Transverse colon (tissue), 4 donors: ENCODE data around the gene LIMCH1. TPM values are rescaled to one million over a fixed set of nuclear protein-coding genes. Genes with fewer than 3 reads are reported as not detected.

Source experiments
- DNase-seq: peaks from one replicate; pipeline ENCODE4 v3.0.0-alpha.2; 2019
- H3K27ac ChIP-seq, 4 donors: fragments of 200-600 bp; sonication (generic); 2 replicates each; pipeline ENCODE4 v1.5.1; 2016 to 2018; ENCODE audit warnings: inconsistent platforms in 4 of 4
- H3K27me3 ChIP-seq: fragments of 200-600 bp; sonication (generic); 2 replicates; pipeline ENCODE4 v1.5.1; 2017; ENCODE audit warnings: inconsistent platforms
- H3K36me3 ChIP-seq, 4 donors: fragments of 200-600 bp; sonication (generic); 2 replicates each; pipeline ENCODE4 v1.5.1; 2017 to 2019; ENCODE audit warnings: inconsistent platforms in 4 of 4
- H3K4me1 ChIP-seq, 4 donors: fragments of 200-600 bp; sonication (generic); 2 replicates each; pipeline ENCODE4 v1.5.1; 2017 to 2020; ENCODE audit warnings: inconsistent platforms in 4 of 4
- H3K4me3 ChIP-seq, 4 donors: fragments of 200-600 bp; sonication (generic); 1 replicate in 1 of 4; 2 replicates in 3 of 4; pipeline versions ENCODE4 v1.5.1 to v1.6.1; 2017 to 2019; ENCODE audit warnings: inconsistent platforms in 4 of 4
- H3K9me3 ChIP-seq, 2 donors: fragments of 200-600 bp; sonication (generic); 2 replicates each; pipeline ENCODE4 v1.5.1; 2017 to 2019; ENCODE audit warnings: inconsistent platforms in 2 of 2
- CTCF ChIP-seq, 5 experiments: fragments of 200-600 bp in 3 of 5; fragments of 450-650 bp in 2 of 5; sonication (generic) in 3 of 5; IDR thresholded peaks; 1 replicate in 2 of 5; 2 replicates in 3 of 5; pipeline ENCODE4 v1.5.1; 2016 to 2017; ENCODE audit warnings: antibody characterized with exemption in 5 of 5, inconsistent platforms in 3 of 5, mild to moderate bottlenecking in 2 of 5, moderate library complexity in 1 of 5
- EP300 ChIP-seq: sonication (generic); formaldehyde crosslinking; IDR thresholded peaks from one replicate; pipeline ENCODE4 v1.6.1; 2017; ENCODE audit warnings: antibody characterized with exemption, low read depth
- POLR2A ChIP-seq: fragments of 450-650 bp; IDR thresholded peaks from one replicate; pipeline ENCODE4 v1.6.1; 2016; ENCODE audit warnings: antibody characterized with exemption, mild to moderate bottlenecking, moderate library complexity
- POLR2AphosphoS5 ChIP-seq, 3 donors: sonication (generic); formaldehyde crosslinking; IDR thresholded peaks; one replicate each; pipeline ENCODE4 v1.6.1; 2016; ENCODE audit warnings: antibody characterized with exemption in 3 of 3
- WGBS, 2 donors: methylation state at CpG; one replicate each; pipeline ENCODE4 v1.1.5; 2018; ENCODE audit warnings: low coverage in 1 of 2; 5-methylcytosine and 5-hydroxymethylcytosine counted together
- in situ Hi-C, 4 donors: fragments of 200-750 bp; cut with MboI; loops; one replicate each; pipeline versions ENCODE4 v1.15.0 to v1.15.1; 2017; ENCODE audit warnings: low sequenced_read_pairs in 3 of 4, low pct_ligation_motif_present in 1 of 4, low pct_unique_long_range_greater_than_20kb in 1 of 4
- intact Hi-C: fragments of 100-400 bp; cut with DNase I; formaldehyde crosslinking; loops from one replicate; pipeline ENCODE4 v1.15.1; 2023; ENCODE audit warnings: low total_unique reads
- total RNA-seq, 4 donors: library from RNA; depleted of rRNA; stranded (reverse); fragments of >200 nt; gene quantifications; one replicate each; pipeline ENCODE4 v1.1.0, GENCODE V29; 2016

LIMCH1 gene
- total RNA-seq, 4 donors from 2014 or later = 5.5 to 18.5 (median 9.7) TPM

GRCh38 chr4:41747230-41748055 lies 209.5 kb downstream of the LIMCH1 start:
- H3K9me3 ChIP-seq = no peaks in the 10 kb centered on the region
- H3K4me1 ChIP-seq = peaks cover 0 to 6% (median 2%) of the 10 kb centered on the region in 4 donors
- H3K27me3 ChIP-seq = peaks cover 98% of the 10 kb centered on the region
- 24 to 28% methylated on average over 9 to 48 of the region's 49 CpGs for WGBS, 2 donors
- no peak for DNase-seq
- H3K27ac ChIP-seq = no peak overlapping the region
- TF ChIP-seq POLR2A (no peak), EP300 (no peak), POLR2AphosphoS5 (IDR thresholded peaks at IDR 0.05) (no peak), CTCF (IDR thresholded peaks at IDR 0.05) (no peak)
- no peak overlapping the region for H3K4me3 ChIP-seq
- in situ Hi-C loops (no loop called here), intact Hi-C loops (no loop called here)
- H3K36me3 ChIP-seq = no peaks in the 10 kb centered on the region

- no peak for TF ChIP-seq POLR2A
- no peak for TF ChIP-seq EP300
- TF ChIP-seq POLR2AphosphoS5 (IDR thresholded peaks at IDR 0.05) = no peak
- TF ChIP-seq CTCF (IDR thresholded peaks at IDR 0.05) = no peak
- 15 to 17% methylated on average over 11 to 21 of the region's 21 CpGs for WGBS, 2 donors
- no peak overlapping the region for H3K4me3 ChIP-seq
- intact Hi-C loops = no loop called here
- no peak overlapping the region for H3K27ac ChIP-seq
- no peak for DNase-seq
- in situ Hi-C loops = no loop called here
- H3K36me3 ChIP-seq = no peaks in the 10 kb centered on the region
- peaks cover 99% of the 10 kb centered on the region for H3K27me3 ChIP-seq
- H3K9me3 ChIP-seq = no peaks in the 10 kb centered on the region
- H3K4me1 ChIP-seq = peaks cover 0 to 6% (median 2%) of the 10 kb centered on the region in 4 donors
Measured at GRCh38 chr4:41748074-41748570, 210.2 kb downstream of the LIMCH1 start.

- Histone ChIP-seq H3K9me3 (no peaks in the 10 kb centered on the region), H3K27ac (no peak within 1 kb of the TSS), H3K4me1 (peaks cover 0 to 6% (median 2%) of the 10 kb centered on the region in 4 donors), H3K36me3 (no peaks in the 10 kb centered on the region), H3K27me3 (peaks cover 99% of the 10 kb centered on the region), H3K4me3 (no peak within 1 kb of the TSS)
- in situ Hi-C loops (no loop called here), intact Hi-C loops (no loop called here)
- TF ChIP-seq POLR2AphosphoS5 (IDR thresholded peaks at IDR 0.05) = no peak
- TF ChIP-seq CTCF (IDR thresholded peaks at IDR 0.05) = no peak
- no peak for TF ChIP-seq EP300
- TF ChIP-seq POLR2A = no peak
- WGBS, 2 donors = 14 to 15% methylated on average over 11 to 15 of the region's 15 CpGs
- no peak for DNase-seq
Measured at GRCh38 chr4:41748571-41749475, 210.9 kb downstream of the LIMCH1 start, which contains the start of gene PHOX2B. PHOX2B (minus strand) TSS chr4:41748725; CDS start chr4:41748610, 115 bp downstream.

- intact Hi-C loops = no loop called here
- no peak overlapping the region for H3K4me3 ChIP-seq
- no peak for DNase-seq
- WGBS, 2 donors = 10% methylated on average over 2 to 12 of the region's 12 CpGs
- in situ Hi-C loops = no loop called here
- H3K27ac ChIP-seq = no peak overlapping the region
- peaks cover 0 to 6% (median 2%) of the 10 kb centered on the region in 4 donors for H3K4me1 ChIP-seq
- peaks cover 99% of the 10 kb centered on the region for H3K27me3 ChIP-seq
- no peak for TF ChIP-seq POLR2AphosphoS5 (IDR thresholded peaks at IDR 0.05)
- no peak for TF ChIP-seq POLR2A
- TF ChIP-seq CTCF (IDR thresholded peaks at IDR 0.05) = no peak
- no peak for TF ChIP-seq EP300
- no peaks in the 10 kb centered on the region for H3K9me3 ChIP-seq
- H3K36me3 ChIP-seq = no peaks in the 10 kb centered on the region
Measured at GRCh38 chr4:41749631-41750039, 211.7 kb downstream of the LIMCH1 start.
